GM10248 (cell line): ENCODE results near the gene TUBGCP5.
"Not testable (repeated sequence)": the region's sequence is repeated elsewhere in the genome, so short reads cannot be mapped to it uniquely, and the experiment has no call there.

Experiments used
- CTCF ChIA-PET: fragments of 300-600 bp; sonication (Branson Sonifier 250); formaldehyde crosslinking; extraction: SDS; loops from one replicate; lab custom pipeline; 2021; ENCODE audit warnings: antibody characterized with exemption; lab: Yijun Ruan, JAX
- POLR2A ChIA-PET: fragments of 350-650 bp; sonication (Branson Sonifier 250); formaldehyde crosslinking; extraction: SDS; loops from one replicate; lab custom pipeline; 2020; ENCODE audit warnings: antibody characterized with exemption; lab: Yijun Ruan, JAX
- DNase-seq: peaks from one replicate; pipeline ENCODE4 v3.0.0; 2012; ENCODE audit errors: extremely low spot score
- TF ChIP-seq, protein P1 (sequence below): IDR thresholded peaks from 2 replicates; pipeline ENCODE4 v1.5.1; 2012; ENCODE audit warnings: mild to moderate bottlenecking, low read depth; ENCODE audit errors: extremely low read depth, missing control alignments, control extremely low read depth

TUBGCP5 gene

GRCh38 chr15:23014394-23015000 lies 24.9 kb downstream of the TUBGCP5 start:
- ChIA-PET CTCF (interaction anchor here (1.2 to 1.4 kb wide), 2 partner anchors 15 to 22 kb away, joined by 4 to 5 read pairs; no protein-coding TSS in a partner anchor), POLR2A (no interaction called here)
- TF ChIP-seq, protein P1, sequence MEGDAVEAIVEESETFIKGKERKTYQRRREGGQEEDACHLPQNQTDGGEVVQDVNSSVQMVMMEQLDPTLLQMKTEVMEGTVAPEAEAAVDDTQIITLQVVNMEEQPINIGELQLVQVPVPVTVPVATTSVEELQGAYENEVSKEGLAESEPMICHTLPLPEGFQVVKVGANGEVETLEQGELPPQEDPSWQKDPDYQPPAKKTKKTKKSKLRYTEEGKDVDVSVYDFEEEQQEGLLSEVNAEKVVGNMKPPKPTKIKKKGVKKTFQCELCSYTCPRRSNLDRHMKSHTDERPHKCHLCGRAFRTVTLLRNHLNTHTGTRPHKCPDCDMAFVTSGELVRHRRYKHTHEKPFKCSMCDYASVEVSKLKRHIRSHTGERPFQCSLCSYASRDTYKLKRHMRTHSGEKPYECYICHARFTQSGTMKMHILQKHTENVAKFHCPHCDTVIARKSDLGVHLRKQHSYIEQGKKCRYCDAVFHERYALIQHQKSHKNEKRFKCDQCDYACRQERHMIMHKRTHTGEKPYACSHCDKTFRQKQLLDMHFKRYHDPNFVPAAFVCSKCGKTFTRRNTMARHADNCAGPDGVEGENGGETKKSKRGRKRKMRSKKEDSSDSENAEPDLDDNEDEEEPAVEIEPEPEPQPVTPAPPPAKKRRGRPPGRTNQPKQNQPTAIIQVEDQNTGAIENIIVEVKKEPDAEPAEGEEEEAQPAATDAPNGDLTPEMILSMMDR = no peak
- DNase-seq = no peak

GRCh38 chr15:23013681-23014080 lies 25.7 kb downstream of the TUBGCP5 start:
- TF ChIP-seq, protein P1 = no peak
- ChIA-PET POLR2A (no interaction called here), CTCF (interaction anchor here (1.2 to 1.4 kb wide), 2 partner anchors 16 to 23 kb away, joined by 4 to 5 read pairs; no protein-coding TSS in a partner anchor)
- no peak for DNase-seq

DNA sequence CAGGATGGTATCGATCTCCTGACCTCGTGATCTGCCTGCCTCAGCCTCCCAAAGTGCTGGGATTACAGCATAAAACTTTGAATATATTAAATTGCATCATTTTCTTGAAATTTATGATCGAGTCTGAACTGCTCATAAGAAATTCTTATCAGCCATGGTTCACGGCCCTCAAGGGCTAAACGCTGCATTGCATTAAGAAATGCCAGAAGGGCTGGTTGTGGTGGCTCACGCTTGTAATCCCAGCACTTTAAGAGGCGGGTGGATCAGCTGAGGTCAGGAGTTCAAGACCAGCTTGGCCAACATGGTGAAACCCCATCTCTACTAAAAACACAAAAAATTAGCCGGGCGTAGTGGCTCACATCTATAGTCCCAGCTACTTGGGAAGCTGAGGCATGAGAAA lies 26.8 kb downstream of the TUBGCP5 start:
- CTCF ChIA-PET = interaction anchor here (1.3 kb wide), 1 partner anchor 18 kb away, joined by 4 read pairs; no protein-coding TSS in a partner anchor
- DNase-seq, POLR2A ChIA-PET: not testable (repeated sequence)

DNA sequence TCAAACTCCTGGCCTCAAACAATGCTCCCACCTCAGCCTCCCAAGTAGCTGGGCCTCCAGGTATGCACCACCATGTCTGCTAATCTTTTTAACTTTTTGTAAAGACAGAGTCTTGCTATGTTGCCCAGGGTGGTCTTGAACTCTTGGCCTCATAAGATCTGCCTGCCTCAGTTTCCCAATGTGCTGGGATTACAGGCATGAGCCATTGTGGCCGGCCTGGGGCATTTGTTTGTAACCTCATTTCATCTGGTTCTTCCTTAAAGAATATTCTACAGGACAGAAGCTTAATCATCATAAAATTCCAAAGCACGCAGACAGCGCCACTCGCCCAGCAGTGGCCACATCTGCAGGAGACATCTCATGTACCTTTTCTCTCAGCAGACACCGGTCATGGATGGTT lies 35.6 kb downstream of the TUBGCP5 start:
- DNase-seq = no peak
- TF ChIP-seq, protein P1 = no peak
- ChIA-PET POLR2A (no interaction called here), CTCF (no interaction called here)

GRCh38 chr15:23002920-23003319 lies 36.4 kb downstream of the TUBGCP5 start:
- POLR2A ChIA-PET = no interaction called here
- CTCF ChIA-PET = interaction anchor here (2.3 kb wide), 1 partner anchor 33 kb away, joined by 9 read pairs; no protein-coding TSS in a partner anchor
- no peak for DNase-seq
- TF ChIP-seq, protein P1 = no peak

- TF ChIP-seq, protein P1 = no peak
- POLR2A ChIA-PET = no interaction called here
- DNase-seq = no peak
- CTCF ChIA-PET = no interaction called here
These were observed 43.6 kb downstream of the TUBGCP5 start for GRCh38 chr15:22995795-22996194.

GRCh38 chr15:22992024-22992326 lies 47.4 kb downstream of the TUBGCP5 start:
- ChIA-PET POLR2A (no interaction called here), CTCF (no interaction called here)
- TF ChIP-seq, protein P1 = no peak
- DNase-seq = no peak
